Fibroblast of gingiva (primary cell): ENCODE data around the gene FAM222A.
A peak's percentile ranks its signal among the peaks of the same experiment; 100 is the strongest.

ENCODE experiments used
- DNase-seq: peaks from one replicate; pipeline ENCODE4 v3.0.0-alpha.2; 2011; ENCODE audit warnings: low read depth

FAM222A gene

DNA sequence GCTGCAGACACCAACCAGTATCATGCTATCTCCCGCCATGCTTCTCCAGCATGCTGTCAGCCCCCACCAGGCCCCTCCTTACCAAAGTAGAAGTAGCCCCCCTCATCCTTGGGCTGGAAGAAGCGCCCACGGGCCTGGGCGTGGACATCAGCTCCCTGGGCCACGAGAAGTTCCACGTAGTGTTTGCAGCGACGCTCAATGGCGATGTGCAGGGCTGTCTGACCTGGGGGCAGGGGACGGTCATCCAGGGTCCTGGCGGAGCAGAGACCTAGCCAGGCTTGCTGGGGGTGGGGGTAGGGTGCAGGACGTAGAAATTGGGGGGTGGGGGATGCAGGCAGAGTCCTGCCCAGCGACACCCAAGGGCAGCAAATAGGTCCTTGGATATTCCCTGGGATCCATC is 86.9 kb downstream of the FAM222A start:
- no peak for DNase-seq

DNA sequence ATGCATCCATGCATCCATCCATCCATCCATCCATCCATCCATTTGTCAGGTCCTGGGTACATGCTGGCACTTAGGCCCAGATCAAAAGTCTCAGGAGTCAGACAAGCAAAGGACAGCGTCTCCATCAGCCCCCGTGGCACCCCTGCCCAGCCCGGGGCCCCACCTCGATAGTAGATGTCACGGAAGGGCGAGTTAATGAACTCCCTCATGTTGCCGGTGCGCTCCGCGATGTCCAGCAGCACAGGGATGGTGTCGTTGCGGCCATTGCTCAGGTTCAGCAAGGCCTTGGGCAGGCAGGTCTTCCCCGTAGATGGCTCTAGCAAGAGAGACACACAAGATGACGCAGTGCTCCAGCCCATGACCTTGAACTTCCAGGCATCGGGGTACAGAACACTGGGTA is 89.2 kb downstream of the FAM222A start:
- no peak for DNase-seq

DNA sequence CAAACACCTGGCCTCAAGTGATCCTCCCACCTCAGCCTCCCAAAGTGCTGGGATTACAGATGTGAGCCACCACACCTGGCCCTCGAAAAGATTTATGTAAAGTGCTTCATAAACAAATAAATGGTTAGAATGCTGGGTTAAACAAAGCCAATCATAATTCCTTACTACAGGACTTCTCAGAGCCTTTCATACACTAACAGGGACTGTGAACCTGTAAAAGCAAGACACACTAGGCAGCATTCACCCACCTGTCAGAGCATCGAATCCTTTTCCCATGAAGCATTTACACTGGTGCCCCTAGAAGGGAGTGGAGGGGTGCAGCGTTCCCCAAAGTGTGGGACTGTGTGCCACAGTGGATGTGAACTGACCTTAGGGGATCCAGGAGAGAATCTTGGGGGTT is 90.1 kb downstream of the FAM222A start:
- DNase-seq: no peak

DNA sequence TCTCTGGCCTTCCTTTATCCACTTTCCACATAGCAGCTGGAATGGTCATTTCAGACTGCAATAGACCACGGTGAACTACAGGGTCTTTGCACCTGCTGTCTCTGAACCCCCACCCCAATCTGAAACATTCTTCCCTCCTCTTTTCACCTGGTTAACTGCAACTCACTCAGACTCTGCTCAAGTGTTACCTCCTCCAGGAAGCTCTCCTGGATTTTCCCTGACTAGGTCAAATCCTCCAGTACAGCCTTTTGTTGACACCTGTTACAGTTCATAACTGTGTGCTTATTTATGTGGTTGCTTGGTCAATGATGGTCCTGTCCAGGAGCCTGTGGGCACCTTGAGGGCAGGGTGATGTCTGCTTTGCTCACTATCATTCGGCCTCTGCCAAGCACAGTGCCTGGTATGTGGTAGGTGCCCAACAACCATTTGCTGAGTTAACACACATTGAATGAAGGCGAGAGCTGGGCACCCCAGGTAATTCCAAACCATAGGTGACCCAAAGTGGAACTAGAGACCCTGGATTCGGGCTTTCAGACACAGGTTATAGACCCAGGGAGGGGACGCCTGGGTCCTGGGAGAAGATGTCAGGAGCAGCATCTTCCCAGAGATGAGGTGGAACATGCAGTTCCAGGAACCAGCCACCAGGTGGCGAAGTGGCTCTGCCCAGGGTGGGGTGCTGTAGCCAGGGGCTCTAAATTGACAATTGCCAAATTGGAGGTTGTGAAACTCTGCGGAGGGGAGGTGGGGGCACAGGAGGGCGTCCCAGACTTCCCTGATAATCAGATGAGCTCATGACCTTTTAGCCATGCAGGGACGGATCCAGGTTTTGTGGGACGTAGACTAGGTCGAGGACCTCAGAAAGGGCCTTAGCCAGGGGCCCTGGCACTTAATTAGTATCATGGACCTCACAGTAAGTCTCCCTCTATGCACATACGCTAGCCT is 91.5 kb downstream of the FAM222A start:
- peak; percentile 32 for DNase-seq

DNA sequence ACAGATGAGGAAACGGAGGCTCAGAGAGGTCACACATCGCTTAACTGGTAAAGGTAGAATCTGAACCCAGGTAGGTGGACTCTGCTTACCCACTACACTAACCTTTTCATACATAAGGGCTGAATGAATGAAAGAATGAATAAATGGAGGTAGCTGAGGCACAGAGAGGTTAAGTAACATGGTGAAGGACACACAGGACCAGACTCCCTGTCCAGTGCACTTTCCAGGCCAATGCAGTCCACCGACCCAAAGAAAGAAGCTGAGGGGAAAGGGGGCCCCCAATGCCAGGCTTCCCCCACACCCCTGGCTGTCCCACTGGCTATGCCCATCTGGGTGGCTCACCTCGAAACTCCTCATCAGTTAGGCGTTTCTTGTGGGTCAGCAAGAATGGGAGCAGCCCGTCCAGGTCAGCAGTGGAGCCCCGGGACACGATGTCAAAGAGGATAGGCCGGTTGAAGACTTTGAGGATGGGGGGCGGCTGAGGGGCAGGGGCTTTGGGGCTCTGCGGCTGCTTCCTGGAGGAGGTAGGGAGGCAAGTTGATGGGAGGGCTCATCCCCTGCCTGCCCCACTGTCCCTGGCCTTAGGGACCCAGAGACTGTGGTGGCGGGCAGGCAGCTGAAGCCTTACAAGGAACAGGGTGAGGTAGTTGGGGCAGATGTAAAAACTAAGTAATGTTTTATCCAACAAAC is 94.5 kb downstream of the FAM222A start:
- DNase-seq: no peak

DNA sequence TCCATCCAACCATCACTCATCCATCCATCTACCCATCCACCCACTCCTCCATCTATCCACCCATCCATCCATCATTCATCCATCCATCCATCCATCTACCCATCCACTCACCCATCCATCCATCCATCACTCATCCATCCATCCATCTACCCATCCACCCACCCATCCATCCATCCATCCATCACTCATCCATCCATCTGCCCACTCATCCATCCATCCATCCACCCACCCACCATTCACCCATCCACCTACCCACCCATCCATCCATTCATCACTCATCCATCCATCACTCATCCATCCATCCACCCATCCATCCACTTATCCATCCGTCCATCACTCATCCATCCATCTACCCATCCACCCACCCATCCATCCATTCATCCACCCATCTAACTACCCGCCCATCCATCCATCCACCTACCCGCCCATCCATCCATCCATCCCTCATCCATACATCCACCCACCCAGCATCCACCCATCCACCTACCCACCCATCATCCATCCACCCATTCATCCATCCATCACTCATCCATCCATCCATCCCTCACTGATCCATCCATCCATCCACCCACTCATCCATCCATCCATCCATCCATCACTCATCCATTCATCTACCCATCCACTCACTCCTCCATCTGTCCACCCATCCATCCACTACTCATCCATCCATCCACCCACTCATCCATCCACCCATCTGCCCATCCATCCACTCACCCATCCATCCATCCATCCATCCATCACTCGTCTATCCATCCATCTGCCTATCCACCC is 95.4 kb downstream of the FAM222A start:
- DNase-seq: no peak

DNA sequence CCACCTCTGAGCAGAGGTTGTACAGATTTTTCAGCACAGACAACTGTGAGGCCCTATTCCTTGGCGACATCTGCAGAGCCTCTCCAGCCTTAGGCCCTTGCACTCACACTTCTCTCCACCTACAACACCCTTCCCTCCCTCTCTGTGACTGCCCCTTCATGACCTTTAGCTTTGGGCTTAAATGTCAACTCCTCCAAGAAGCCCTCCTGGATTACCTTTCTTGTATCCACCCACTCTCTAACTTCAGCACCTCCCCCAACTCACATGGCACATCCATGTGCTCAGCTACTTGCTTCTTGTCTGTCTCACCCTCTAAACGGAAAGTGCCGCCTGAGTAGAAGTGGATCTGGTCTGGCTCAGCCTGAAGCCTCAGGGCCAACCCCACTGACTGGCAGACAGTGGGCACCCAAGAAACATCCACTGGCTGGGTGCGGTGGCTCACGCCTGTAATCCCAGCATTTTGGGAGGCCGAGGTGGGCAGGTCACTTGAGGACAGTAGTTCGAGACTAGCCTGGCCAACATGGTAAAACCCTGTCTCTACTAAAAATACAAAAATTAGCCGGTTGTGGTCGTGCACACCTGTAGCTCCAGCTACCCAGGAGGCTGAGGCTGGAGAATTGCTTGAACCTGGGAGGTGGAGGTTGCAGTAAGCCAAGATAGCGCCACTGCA is 97.5 kb downstream of the FAM222A start:
- DNase-seq: no peak

DNA sequence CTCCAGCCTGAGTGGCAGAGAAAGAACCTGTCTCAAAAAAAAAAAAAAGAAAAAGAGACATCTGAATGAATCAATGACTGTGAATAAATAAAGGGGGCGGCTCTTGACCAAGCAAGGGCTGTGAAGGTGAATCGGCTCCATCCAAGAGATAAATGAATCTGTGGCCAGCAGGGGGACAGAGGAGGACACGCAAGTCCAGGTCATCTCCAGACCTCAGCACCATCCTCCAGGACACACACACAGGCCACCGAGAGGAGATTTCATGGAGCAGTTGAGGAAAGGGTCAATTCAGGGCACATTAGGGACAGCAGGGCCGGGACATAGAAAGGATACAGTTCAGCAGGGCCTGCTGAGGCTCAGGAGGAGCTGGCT is 98.0 kb downstream of the FAM222A start:
- DNase-seq: no peak

DNA sequence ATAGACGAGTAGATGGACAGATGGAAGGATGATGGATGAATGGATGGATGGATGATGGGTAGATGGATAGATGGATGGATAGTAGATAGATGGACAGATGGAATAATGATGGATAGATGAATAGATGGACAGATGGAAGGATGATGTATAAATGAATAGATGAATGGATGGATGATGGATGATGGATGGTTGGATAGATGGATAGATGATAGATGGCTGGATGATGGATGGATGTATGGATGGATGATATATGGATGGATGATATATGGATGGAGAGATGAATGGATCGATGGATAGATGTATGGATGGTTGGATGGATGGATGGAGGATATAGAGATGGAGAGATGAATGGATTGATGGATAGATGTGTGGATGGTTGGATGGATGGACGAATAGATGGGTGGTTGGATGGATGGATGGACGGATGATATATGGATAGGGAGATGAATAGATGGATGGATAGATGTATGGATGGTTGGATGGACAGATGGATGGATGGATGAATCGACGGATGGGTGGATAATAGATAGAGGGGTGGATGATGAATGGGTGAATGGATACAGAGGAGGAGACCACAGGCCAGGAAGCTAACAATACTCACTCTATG is 100.3 kb downstream of the FAM222A start:
- DNase-seq: no peak

DNA sequence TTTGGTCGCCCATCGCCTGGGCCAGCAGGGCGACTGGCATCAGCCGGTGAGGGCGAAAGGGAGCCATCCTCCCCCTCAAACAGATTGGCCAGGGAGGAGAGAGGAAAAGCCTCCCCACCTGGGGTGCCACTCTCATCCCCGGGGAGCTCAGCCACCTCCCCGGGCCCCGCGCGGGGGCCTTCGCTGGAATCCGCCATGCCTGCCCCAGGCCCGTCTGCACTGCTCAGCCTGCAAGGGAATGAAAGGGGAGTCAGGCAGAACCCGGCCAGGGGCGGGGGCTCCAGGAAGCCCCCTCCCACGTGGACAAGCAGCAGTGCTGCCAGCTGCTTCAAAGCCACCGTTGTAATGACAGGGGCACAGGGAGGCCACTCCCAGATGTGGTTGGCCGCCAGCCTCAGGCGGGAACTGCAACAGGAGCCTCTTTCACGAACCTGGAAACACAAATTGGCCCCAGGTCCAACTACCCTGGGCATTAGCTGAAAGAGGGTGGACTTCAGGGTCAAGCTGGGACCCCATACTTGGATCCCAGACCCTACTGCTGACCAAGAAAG is 101.0 kb downstream of the FAM222A start:
- no peak for DNase-seq

DNA sequence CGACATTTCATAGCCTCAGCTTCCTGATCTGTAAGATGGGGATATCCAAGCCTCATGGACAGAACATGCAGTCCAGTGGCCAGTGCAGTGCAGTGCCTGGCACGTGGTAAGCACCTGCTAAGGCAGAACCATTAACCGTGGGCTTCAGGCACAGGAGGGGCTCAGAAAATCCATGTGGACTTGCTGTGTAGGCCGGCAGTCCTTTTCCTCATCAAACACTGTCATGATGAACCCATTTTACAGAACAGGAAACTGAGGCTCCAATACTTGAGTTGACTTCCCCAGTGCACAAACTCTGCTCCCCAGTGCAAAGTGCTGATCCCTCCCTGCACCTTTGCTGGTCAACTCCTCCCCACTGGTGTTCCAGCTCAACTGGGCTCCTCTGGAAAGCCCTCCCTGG is 101.6 kb downstream of the FAM222A start:
- DNase-seq: no peak

DNA sequence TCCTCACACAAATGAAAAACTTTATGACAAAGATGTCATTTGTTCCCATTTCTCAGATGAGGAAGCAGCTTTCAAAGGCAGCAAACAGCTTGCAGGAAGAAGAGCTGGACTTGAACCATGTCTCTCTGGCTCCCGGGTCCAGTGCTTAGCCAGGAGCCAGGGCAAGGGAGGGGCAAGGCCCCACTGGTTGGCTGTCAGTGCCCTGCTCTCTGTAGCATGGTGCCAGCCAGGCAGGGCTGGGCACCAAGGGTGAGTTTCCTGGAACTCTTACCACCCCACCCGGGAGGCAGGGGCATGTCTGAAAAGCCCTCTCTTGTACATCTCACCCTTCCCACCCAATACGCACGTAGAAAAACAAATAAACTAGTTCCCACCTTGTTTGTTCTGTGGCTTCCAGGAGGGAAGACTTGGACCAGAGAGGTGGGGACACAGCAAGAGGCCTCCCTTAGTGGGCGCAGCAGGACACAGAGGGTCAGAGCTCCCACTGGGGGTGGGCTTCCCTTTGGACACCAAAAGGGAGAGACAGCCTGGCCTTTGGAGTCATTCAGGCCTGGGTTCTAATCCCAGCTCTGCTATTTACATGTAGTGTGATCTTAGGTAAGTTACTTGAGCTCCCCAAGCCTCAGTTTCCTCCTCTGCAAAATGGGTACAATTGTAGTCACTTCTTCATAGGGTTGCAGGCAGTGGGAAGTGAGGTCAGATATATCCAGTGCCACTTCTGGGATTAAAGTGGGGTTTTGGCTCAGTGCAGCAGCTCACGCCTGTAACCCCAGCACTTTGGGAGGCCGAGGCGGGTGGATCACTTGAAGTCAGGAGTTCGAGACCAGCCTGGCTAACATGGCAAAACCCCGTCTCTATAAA is 102.4 kb downstream of the FAM222A start:
- DNase-seq: no peak

DNA sequence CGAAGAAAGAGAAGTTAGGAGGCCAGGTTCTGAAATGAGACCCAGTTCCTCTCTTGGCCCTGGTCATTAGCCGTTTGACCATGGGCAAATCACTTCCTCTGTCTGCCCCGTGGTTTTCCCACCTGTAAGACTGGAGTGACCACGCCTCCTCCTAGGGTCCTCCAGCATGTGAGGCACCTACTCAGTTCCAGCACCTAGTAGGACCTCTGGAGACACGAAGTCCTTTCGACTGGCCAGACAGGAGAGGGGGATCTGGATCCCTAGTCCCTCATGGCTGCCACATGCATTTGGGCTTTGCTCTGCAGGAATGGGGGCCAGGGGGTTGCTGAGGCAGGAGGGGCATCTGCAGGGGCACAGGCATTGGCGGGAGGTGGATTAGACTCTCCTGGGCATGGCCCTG is 103.2 kb downstream of the FAM222A start:
- DNase-seq: no peak

DNA sequence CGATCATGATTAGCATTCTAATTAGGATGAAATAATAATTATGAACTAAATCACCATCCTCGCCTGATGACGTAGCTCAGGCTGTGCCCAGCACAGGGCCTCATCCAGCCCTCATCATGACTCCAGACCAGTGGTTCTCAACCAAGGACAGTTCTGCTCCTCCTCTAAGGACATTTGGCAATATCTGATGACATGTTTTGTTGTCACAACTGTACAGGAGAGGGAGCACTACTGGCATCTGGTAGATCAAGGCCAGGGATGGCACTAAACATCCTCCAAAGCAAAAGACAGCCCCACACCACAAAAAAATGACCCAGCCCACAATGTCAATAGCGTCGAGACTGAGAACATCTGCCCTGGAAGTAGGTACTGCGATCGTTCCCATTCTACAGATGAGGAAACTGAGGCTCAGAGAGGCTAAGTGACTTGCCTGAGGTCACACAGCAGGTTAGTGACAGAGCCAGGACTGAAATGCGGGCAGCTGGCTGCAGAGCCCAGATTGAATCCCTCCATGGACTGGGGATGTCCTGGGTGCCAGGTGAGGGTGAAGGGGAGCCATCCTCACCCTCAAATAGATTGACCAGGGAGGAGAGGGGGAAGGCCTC is 104.1 kb downstream of the FAM222A start:
- no peak for DNase-seq

DNA sequence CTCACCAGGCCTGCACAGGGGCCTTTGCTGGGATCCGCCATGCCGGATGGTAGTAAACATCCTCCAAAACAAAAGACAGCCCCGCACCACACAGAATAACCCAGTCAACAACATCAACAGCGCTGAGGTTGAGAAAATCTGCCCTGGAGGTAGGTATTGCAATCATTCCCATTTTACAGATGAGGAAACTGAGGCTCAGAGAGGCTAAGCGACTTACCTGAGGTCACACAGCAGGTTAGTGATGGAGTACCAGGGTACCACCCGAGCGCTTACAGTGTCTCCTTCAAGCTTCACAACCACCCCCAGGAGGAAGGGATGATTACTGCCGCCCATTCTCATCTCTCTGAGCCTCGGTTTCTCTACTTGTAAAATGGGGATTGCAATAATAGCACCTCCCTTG is 104.6 kb downstream of the FAM222A start:
- DNase-seq: no peak

DNA sequence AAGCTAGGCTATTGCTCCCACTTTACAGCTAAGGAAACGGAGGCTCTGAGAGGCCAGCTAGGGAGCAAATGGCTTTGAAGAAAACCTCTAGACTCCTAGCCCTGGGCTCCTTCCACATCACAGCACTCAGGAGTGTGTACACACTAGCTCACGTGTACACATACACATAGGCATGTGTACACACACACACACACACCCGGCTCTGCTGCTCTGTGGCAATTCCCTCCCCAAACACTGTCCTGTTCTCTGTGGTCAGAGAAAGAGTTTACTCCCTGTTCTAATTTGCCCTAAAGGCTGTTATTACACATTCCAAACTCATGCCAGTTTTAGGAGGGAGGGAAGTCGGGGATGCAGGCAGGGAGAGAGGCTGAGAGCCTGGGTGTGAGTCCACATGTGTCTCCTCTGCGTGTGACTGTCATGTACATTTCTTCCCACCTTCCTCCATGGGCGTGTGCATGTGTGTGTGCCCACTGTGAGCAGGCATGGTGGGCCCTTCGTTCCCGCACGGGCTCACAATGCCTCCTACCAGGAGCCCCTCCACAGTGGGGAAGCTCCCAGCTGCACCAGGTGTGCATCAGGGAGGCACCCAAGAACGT is 105.4 kb downstream of the FAM222A start:
- peak; percentile 81 for DNase-seq
